GM19395 (cell line): ENCODE results near the gene ANK3.

Experiments
- ATAC-seq: cut with Tn5 transposase; IDR thresholded peaks from one replicate; pipeline ENCODE4 v1.9.1; 2021; ENCODE audit warnings: mild to moderate bottlenecking, moderate library complexity; ENCODE audit not compliant: unreplicated experiment

ANK3 gene

GRCh38 chr10:60348982-60349381 is 40.7 kb downstream of the ANK3 start:
- no peak for ATAC-seq

GRCh38 chr10:60347270-60347669 is 42.4 kb downstream of the ANK3 start:
- ATAC-seq, result no peak

- ATAC-seq, result no peak
Observed at GRCh38 chr10:60346661-60347060, 43.0 kb downstream of the ANK3 start.

DNA sequence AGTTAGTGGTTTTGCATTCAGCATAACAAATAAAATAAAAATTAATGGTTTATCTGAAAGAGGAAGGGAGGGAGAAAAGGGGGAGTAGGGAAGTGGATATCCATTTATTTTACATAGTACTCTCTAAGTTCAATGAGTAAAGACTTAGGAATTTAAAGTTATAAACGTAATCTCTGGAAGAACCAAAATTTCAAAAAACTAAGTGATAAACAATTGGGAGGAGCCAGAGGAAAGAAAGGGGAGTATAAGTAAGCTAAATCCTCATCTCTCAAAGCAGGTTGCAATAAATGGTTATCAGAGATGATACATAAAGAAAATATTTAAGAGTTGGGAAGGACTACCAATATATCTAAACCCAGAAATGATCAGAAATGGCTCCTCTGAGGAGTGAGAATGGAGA is 46.4 kb downstream of the ANK3 start:
- ATAC-seq, result no peak

DNA sequence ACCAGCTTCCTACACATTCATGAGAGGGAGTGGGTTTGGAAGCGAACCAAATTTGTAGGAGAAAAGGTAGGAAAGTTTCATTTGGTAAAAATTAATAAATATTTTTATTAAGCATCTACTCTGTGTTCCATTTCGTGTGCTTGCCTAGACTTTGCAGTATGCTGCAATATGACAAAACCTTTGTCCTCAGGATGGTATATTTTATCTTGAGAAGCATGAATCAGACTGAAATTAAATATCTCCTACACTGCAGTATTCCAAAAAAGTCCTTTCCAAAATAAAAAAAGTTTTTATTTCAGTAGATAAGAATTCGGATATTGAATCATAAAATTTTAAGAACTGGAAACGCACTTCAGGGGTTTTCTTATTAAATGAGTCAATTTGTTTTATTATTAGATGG is 47.7 kb downstream of the ANK3 start:
- ATAC-seq, result no peak

DNA sequence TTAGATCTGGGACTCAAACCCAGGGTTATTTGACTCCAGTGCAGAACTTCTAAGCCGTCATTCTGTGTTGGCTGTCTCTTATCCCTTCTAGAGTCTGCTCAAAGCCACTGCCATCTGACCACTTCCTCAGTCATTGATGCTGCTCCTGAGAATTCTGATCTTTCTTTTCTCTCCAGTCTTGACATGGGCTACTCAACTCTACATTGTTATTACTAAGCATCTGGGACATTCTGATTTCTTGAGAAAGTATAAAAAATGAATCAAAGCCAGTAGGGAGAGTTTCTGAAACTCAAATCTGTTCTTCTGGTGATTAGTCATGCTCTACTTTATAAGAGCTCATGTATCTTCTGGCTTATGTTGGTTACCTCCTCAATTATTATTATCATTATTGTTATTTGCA is 48.7 kb downstream of the ANK3 start:
- no peak for ATAC-seq

DNA sequence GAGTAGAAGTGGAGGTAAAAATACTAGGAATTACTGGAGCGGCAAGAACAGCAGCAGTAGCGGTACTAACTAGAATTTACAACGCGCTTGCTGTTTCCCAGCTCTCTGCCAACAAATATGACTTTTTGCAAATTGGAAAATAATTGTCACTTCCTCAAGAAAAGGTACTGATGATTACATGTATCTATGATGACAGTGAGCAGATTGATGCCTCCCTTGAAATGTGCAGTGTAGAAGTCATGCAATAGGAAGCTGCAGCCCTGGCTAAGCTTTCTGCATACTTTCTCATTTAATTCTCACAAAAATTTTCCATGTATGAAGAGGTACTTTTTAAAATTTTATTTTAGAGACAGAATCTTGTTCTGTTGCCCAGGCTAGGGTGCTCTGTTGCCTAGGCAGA is 49.9 kb downstream of the ANK3 start:
- no peak for ATAC-seq

DNA sequence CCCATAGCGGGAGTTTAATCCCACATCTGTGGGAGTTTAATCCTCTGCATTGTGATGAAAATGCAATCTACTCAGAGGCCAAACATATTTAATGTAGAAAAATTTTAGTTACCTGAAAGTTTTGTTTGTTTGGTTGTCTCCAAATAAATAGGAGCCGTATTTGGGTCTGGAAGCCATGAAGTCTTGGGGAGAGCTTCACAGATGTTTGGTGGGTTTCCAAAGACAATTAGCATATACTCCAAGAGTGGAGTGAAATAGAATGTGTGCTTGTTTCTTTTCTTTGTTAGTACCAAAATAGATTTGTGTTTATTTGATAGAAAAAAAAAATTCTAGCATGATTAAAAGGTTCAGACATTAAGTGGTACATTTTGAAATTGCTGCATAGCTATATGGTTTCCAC is 50.9 kb downstream of the ANK3 start:
- no peak for ATAC-seq

- no peak for ATAC-seq
Observed at GRCh38 chr10:60338002-60338564, 51.6 kb downstream of the ANK3 start.

DNA sequence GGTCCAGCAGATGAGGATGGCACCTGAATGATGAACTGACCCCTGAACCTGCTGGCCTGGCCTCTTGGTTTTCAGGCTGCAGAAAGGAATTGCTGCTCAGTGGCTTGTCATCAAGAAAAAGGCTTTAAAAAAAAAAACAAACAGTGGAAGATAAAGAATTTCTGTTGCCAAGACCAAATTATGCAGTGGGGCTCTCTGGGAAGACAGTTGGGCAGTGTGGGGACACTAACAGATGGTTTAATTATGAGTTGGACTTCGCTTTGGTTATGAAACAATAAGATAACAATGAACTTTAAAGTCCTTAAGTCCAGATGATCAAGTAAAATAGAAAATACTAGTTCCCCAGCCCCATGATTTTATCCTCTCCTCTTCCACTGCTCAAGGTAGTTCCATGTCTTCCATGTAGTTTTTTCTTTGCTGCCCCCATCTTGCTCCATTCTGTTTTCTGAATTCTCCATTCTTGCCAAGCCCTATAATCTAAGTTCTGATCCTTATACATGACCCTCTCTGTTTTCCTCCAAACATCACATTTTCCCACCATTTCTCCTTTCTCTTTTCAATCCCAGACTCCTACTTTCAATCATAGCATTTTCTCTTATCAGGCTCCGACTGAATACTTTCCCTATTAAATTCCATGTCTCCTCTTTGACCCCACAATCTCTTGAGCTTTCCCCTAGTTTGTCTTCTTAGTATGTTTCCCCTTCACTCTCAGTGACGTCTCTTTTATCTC is 52.6 kb downstream of the ANK3 start:
- no peak for ATAC-seq

- ATAC-seq, result no peak
Observed at GRCh38 chr10:60335708-60336107, 54.0 kb downstream of the ANK3 start.

DNA sequence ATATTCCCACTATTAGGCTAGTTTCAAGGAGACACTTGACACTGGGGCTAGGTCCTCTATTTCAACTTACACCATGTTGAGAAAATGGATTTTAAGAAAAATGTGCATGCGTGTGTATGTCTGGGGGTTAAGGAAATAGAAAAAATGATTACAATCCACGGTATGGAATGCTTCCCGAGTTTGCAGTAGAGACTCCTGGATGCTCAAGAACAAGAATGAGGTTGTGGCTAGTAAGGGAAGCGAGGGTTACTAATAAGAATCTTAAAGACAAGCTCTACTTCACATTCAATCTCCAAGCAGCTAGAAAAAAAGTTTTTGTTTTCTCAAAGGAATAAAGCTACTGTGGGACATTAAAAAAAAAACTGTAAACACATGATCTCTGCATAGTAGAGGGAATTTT is 54.7 kb downstream of the ANK3 start:
- ATAC-seq, result no peak

DNA sequence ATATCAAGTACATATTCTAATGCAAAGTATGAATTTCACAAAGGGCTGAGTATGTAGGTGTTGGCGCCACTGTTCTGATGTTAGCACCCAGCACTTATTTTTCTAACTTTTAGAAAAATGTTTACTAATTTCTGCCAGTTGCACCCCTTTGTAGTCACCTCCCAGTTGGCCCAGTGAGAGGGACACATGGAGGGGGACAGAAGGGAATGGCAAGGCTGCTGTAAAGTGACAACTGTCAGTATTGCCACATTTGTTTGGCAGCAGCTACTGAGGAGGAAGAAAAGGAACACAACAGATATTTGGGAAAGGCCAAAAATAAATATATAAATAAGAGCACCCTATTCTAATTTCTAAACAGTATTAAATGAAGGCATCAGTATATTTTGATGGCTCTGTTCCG is 57.3 kb downstream of the ANK3 start:
- no peak for ATAC-seq

DNA sequence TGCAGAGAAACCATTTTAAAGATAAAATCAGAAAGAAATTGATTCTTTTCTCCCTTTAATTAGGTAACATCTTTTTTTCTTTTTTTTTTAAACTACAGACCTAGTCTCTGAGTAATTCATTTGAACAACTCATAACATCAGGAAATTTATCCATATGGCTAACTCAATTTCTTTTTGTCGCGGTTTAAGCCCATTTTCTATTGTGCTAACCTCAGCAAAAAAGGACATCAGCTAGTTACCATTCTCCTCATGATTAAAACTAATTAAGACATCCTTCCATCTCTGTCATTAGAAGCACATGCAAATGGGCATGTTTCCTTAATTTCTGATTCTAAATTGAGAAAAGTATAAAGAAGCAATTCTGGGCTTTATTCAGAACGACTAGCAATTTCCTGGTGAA is 57.8 kb downstream of the ANK3 start:
- ATAC-seq, result no peak

DNA sequence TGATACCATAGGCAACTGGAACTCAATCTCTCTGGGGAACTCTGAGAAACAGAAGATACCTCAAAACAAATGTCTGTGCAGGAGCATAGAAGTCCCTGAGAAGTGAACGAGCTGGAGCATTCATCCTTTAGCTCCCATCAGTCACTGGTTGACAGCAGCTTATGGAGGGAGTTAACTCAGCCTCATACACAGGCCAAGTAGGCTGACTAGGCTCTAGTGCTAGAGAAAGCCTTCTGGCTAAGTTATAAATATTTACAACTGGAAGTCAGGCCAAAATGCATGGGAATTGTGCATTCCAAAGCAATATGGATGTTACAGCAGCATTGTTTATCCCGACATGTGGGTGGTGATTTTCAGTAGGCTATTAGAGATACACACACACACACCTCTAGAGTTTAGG is 66.5 kb downstream of the ANK3 start:
- ATAC-seq, result no peak

DNA sequence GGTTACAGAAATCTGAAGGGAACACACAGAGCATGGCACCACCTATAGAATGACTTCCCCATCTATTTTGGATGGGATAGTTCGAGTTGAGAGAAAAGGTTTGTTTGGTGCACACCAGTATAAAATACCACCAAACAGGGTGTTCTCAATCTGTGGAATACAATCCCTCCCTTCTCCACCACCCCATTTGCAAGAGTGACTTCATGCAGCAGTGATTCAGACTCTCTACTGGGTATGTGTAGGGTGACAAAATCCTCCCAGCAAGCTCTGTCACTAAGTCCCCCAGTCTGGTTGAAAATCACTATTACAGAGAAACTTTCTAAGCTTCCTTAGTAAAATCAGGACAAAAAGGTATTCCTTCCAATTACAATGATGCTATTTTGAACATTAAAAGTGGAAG is 69.0 kb downstream of the ANK3 start:
- no peak for ATAC-seq

- no peak for ATAC-seq
Observed at GRCh38 chr10:60316029-60316428, 73.6 kb downstream of the ANK3 start.

DNA sequence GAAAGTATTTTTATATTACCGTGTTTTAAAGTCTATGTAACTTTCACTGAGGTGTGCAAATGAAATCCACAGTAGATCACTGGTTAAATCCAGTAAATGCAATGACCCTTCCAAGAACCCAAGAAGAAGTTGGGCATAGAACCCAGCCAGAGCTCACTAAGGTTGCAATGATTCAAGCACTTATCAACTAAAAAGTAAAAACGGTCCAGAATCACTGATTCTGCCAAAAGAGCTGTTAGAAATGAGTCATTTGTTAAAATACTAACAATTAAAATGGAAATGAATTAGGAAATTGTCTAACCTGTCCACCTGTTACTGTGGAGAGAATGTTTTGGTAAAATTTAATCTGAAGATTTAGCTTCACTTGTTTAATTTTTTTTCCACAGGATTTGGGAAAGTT is 74.4 kb downstream of the ANK3 start:
- no peak for ATAC-seq

DNA sequence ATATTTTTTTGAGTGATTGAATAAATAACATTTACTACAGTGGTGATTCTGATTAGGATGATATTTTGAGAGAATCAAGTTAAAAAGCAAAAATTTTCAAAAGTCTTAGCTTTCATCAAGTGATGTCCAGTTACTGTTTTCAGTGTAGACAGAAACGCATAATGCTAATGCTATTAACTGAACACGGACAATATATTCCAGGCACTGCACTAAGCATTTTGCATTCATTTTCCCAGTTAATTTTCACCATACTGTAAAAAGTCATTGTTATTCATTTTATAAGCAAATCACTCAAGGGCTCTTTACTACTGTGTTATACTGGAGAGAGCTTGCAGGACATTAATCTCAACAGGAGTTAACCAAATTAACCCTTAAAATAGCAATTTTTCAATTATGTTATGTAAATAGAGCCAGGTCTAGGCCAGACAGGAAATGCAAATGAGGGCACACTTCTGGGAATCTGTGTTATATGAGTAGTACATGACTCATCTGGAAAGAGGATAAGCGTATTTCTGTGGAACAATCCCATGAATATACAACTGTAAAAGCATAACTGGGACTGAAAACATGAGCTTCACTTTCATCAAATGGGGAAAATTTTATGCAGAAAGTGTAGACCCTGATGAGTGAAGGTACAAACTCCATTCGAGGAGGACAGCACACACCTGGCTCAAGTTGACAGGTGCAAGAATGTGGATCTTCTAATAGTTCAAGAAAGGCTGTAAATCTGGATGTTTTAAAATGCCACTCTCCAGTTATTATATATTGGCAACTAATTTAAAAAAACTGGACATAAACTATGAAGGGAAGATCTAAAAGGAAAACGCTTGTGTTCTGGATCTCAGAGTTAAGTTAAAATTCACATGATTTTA is 75.4 kb downstream of the ANK3 start:
- ATAC-seq, result no peak

GRCh38 chr10:60313589-60313952 is 76.1 kb downstream of the ANK3 start:
- ATAC-seq, result no peak

GRCh38 chr10:60312818-60313588 is 76.7 kb downstream of the ANK3 start:
- no peak for ATAC-seq
